Frontal cortex (tissue), 4 donors: ENCODE data around the gene TSPOAP1. TPM values are rescaled to one million over a fixed set of nuclear protein-coding genes. Genes with fewer than 3 reads are reported as not detected.

Source experiments
- DNase-seq, 2 donors: peaks; one replicate each; pipeline ENCODE4 v3.0.0; 2012; ENCODE audit warnings: low spot score in 2 of 2
- FAIRE-seq: peaks from 2 replicates; lab custom pipeline; 2012; peaks lifted over from hg19 to GRCh38; lab: Jason Lieb, UNC
- total RNA-seq: library from RNA; depleted of rRNA; stranded (reverse); fragments of >200 nt; gene quantifications from one replicate; pipeline ENCODE4 v1.2.3, GENCODE V29; 2014
- donor health status: control.
- donor health status: control.
- donor health status: control.

TSPOAP1 gene
- total RNA-seq, 1 donor from 2014 or later = 31.0 TPM

GRCh38 chr17:58307468-58308172 lies 21.0 kb downstream of the TSPOAP1 start:
- no peak for FAIRE-seq
- no peak for DNase-seq

- FAIRE-seq = no peak
- no peak for DNase-seq
Observed at GRCh38 chr17:58306131-58306951, 22.3 kb downstream of the TSPOAP1 start.

DNA sequence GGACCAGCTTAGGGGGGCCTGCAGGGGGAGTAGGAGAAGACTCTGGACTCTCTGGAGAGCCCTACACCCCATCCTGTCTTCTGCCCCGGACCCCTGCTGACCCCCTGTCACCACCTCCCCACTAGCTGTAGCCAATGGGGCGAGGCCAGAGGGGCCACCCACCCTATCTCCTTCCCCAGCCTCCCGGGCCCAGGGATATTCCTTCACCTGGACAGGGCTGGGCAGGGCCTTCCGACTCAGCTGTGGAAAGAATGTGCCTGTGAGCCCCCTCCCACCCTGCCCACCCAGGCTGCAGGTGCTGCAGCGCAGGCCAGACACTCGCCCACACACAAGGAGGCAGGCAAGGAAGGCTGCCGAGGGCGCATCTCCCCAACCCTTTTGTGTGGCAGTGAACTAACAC lies 23.0 kb downstream of the TSPOAP1 start:
- DNase-seq (no peak), FAIRE-seq (no peak)

- FAIRE-seq (no peak), DNase-seq (no peak)
Observed at GRCh38 chr17:58304750-58305486, 23.7 kb downstream of the TSPOAP1 start.

DNA sequence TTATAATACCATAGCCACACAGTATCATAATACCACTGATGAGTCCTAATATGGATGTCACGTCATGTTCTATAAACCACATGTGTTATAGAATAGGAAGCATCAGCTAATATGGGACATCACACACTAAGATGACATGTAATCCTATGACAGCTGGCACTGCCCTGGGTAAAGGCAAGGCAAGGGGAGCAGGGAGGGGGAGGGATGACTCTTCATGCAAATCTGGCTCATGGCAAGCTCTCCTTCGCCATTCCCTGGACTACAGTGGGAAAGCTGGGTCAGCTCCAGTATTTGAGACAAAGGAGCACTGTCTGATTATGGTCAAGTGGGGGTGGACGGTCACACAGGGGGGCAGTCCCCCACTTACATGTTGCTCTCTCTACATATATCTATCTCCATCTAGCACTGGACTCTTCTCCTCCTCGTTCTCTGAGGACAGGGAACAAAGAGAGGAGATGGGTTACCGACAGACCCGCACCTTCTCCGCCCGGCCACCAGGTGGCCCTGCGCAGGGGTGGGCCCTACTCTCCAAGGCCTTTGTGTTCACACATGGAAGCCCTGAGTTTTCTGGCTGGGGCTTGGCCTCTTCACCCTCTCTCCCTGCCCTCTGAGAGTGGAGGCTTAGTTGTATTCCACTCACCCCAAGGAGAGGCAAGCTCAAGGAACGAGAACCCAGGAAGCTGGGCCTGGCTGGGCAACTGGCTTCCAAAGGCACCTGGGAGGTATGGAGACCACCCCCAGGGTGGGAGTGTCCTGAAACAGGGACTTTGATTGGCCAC lies 24.4 kb downstream of the TSPOAP1 start:
- DNase-seq (peak in 1 of 2 donors; percentile 69), FAIRE-seq (no peak)

- FAIRE-seq = no peak
- no peak for DNase-seq
Observed at GRCh38 chr17:58302919-58303585, 25.5 kb downstream of the TSPOAP1 start.

- DNase-seq (no peak), FAIRE-seq (no peak)
Observed at GRCh38 chr17:58302171-58302918, 26.2 kb downstream of the TSPOAP1 start.

DNA sequence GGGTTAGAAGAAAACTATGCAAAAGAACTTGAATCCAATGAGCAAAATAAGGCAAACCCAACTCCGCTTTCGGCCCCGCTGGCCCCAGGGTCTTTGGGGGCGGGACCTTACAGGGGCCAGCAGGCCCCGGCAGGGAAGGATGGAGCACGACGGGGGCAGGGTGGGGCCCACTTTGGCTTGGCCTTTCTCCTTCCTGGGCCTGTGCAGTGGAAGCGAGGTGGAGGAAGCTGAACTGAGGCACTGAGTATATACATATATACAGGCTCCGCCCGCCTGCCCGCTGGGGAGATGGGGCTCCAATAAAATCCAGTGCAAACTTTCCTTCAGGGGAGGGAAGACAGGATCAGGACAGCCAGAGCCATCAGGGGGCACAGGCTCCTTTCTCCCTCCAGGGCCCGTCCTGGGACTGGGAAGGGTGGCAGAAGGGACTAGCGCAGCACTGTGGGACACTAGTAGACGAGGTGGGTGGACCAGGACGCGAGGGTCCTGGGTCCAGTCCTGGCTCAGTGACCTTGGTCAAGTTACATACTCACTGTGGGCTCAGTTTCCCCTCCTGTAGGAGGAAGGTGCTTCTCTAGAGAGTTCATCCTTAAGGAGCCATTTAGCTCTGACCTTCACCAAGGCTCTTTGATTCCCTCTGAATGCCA lies 27.0 kb downstream of the TSPOAP1 start:
- no peak for DNase-seq
- FAIRE-seq = no peak

GRCh38 chr17:58300336-58300735 lies 28.3 kb downstream of the TSPOAP1 start:
- FAIRE-seq = no peak
- DNase-seq = no peak

- DNase-seq = no peak
- no peak for FAIRE-seq
Observed at GRCh38 chr17:58294034-58294433, 34.6 kb downstream of the TSPOAP1 start.

GRCh38 chr17:58291246-58291645 lies 37.3 kb downstream of the TSPOAP1 start:
- DNase-seq (no peak), FAIRE-seq (no peak)

GRCh38 chr17:58289869-58290268 lies 38.7 kb downstream of the TSPOAP1 start:
- DNase-seq (no peak), FAIRE-seq (no peak)

GRCh38 chr17:58285422-58285810 lies 43.2 kb downstream of the TSPOAP1 start:
- DNase-seq (no peak), FAIRE-seq (no peak)

DNA sequence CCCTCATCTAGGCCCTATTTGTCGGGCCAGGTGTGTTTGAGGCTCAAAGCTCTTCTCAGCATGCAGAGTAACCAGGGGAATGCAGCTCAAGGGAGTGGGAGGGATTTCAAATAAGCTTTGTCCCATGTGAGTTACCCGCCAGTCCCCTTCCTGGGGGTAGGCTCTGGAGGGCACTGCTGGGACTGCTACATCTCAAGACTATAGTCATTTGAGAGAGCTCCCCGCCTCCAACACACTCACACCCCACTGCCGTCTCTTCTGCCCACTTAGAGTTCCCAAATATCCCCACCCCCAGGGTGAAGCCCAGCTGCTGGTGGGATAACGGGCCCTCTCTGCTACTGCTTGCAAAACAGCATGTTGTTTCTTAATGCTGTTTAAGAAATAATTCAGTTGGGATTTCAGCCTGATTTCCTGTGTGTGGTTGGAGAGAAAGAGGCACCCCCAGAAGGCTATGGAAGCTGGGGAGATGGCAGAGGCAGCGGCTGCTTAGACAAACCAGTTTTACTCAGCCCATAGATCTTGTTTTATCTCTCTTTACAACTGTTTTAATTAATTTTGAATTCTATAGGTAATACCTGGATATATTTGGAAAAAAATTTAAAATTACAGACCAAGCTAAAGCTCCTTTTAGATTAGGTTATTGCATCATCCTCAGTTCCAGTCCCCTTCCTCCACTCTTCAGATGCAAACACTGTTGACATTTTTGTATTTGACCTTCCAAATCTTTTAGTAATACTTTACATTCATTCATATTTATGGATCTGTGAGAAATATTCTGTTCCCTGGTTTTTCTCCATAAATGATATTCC lies 43.8 kb downstream of the TSPOAP1 start:
- no peak for FAIRE-seq
- DNase-seq = no peak

GRCh38 chr17:58283674-58284612 lies 44.7 kb downstream of the TSPOAP1 start:
- DNase-seq = no peak
- FAIRE-seq = no peak

DNA sequence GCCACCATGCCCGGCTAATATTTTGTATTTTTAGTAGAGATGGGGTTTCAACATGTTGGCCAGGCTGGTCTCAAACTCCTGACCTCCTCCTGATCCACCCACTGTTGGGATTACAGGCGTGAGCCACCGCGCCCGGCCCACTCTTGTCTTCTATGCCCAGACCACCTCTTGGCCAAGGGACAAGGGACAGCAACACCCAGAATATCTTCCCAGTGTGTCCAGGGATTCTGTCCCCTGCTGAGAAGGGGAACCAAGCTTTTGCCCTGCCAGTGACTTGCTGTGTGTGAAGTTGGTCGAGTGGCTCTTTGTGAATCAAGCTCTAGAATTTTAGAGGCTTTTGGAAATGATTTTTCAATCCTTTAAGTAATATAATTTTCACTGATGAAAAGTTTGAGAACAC lies 46.2 kb downstream of the TSPOAP1 start:
- FAIRE-seq = no peak
- no peak for DNase-seq
